Immature natural killer cell (primary cell): ENCODE results near the gene KLC3. TPM values are rescaled to one million over a fixed set of nuclear protein-coding genes. Genes with fewer than 3 reads are reported as not detected.

Experiments
- DNase-seq, 3 donors: peaks; one replicate each; pipeline ENCODE4 v3.0.0; 2022; ENCODE audit warnings: mixed read lengths in 1 of 3
- H3K27ac Mint-ChIP-seq, 6 donors: one replicate each; pipeline ENCODE4 v1.8.0; 2020; ENCODE audit warnings: mixed read lengths in 6 of 6, mild to moderate bottlenecking in 5 of 6, inconsistent platforms in 4 of 6, moderate library complexity in 3 of 6
- H3K27me3 Mint-ChIP-seq, 3 donors: one replicate each; pipeline ENCODE4 v1.8.0; 2020 to 2021; ENCODE audit warnings: low read depth in 3 of 3, mild to moderate bottlenecking in 3 of 3, mixed read lengths in 3 of 3, moderate library complexity in 3 of 3, inconsistent platforms in 1 of 3
- H3K36me3 Mint-ChIP-seq, 3 donors: one replicate each; pipeline ENCODE4 v1.8.0; 2020; ENCODE audit warnings: mixed read lengths in 3 of 3, inconsistent platforms in 2 of 3, mild to moderate bottlenecking in 2 of 3
- H3K4me1 Mint-ChIP-seq, 2 donors: one replicate each; pipeline ENCODE4 v1.8.0; 2020; ENCODE audit warnings: inconsistent platforms in 2 of 2, mild to moderate bottlenecking in 2 of 2, mixed read lengths in 2 of 2, moderate library complexity in 1 of 2
- H3K4me3 Mint-ChIP-seq, 5 donors: one replicate each; pipeline ENCODE4 v1.8.0; 2020; ENCODE audit warnings: mild to moderate bottlenecking in 5 of 5, mixed read lengths in 5 of 5, inconsistent platforms in 3 of 5, moderate library complexity in 3 of 5
- H3K9me3 Mint-ChIP-seq, 6 donors: one replicate each; pipeline ENCODE4 v1.8.0; 2020; ENCODE audit warnings: mild to moderate bottlenecking in 6 of 6, mixed read lengths in 6 of 6, inconsistent platforms in 4 of 6, moderate library complexity in 3 of 6
- polyA plus RNA-seq, 3 donors: library from polyadenylated mRNA; unstranded; fragments of 300-500 nt; fragmentation: Illumina TruSeq; gene quantifications; one replicate each; pipeline ENCODE4 v1.2.3, GENCODE V29; 2021

Gene KLC3
- polyA plus RNA-seq, 3 donors from 2014 or later = not detected

DNA sequence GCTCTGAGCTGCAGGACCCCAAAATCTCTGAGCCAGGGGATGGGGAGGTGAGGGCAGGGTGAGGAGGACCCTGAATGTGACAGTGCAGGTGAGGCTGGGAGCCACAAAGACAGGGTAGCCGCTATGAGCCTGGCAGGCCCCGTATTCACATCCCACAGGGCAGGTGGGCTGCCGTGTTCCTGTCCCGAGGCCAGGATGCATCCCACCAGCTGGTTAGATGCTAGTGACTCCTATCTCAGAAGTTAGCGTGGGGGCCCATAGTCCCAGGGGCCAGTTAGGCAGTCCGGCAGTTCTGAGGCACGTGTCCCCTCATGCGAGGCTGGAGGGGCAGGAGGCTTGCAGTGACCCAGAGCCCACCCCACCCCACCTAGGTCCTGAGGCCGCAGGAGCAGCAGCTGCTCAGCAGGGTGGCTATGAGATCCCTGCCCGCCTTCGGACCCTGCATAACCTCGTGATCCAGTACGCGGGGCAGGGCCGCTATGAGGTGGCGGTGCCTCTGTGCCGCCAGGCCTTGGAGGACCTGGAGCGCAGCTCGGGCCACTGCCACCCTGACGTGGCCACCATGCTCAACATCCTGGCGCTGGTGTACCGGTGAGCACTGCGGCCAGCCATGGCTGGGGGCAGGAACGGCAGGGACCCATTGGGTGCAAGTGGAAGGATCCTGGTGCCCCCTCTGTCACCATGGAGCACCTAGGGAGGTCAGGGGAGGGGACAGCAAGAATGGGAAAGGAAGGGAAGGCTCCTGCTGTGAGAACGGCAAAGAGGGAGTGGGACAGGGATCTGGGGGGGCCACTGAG is 7.2 kb downstream of the KLC3 start:
- H3K9me3 Mint-ChIP-seq = no peaks in the 10 kb centered on the region

DNA sequence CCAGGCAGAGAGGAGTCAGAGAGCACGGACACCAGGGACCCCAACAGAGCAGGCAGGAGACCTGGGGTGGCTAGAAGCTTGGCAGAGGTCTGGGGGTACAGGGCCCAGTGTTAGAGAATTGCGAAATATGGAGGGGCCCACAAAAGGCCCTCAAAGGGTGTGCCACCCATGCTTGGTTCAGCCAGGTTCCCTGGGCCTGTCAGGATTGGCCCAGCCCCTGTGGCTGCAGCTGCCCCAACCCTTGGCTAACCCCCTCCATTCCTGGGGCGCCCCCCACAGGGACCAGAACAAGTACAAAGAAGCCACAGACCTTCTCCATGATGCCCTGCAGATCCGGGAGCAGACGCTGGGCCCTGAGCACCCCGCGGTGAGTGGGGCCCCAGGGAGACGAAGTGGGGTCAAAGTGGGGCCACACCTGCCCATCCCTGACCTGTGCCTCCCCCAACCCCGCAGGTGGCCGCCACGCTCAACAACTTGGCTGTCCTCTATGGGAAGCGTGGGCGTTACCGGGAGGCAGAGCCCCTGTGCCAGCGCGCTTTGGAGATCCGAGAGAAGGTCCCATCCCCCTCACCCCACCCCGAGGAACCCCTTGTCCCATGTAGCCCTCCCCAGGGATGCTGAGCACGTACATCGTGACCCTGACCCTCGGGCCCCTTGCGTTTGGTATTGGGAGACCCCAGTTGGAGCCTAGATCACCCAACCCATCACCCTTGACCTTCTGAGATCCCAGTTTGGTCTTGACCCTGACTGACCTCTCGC is 8.0 kb downstream of the KLC3 start:
- H3K4me3 Mint-ChIP-seq = no peak overlapping the region
- H3K4me1 Mint-ChIP-seq = no peaks in the 10 kb centered on the region
- DNase-seq = no peak
- H3K36me3 Mint-ChIP-seq = peaks cover 0 to 7% (median 4%) of the 10 kb centered on the region in 3 donors
- H3K27me3 Mint-ChIP-seq = peaks cover 0 to 4% (median 2%) of the 10 kb centered on the region in 3 donors
- H3K9me3 Mint-ChIP-seq = no peaks in the 10 kb centered on the region
- no peak overlapping the region for H3K27ac Mint-ChIP-seq

More for the DNA sequence above, 7.2 kb downstream of the KLC3 start:
- H3K4me3 Mint-ChIP-seq = no peak overlapping the region
- H3K4me1 Mint-ChIP-seq = no peaks in the 10 kb centered on the region
- no peak overlapping the region for H3K27ac Mint-ChIP-seq
- H3K36me3 Mint-ChIP-seq = peaks cover 0 to 3% (median 0%) of the 10 kb centered on the region in 3 donors
- peaks cover 0 to 4% (median 4%) of the 10 kb centered on the region in 3 donors for H3K27me3 Mint-ChIP-seq
- no peak for DNase-seq

DNA sequence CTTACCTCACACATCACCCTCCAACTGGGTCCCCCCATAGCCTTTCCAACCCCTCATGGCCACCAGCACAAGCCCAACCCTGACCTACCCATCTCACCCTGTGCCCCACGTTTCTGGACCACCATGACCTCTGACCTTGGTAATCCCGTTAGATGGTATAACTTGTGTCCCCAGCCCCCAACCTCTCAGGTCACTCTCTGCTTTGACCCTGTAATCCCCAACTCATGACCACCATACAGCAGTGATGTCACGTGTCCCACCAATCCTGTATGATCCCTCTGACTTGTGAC is 8.5 kb downstream of the KLC3 start:
- H3K4me1 Mint-ChIP-seq = no peaks in the 10 kb centered on the region
- H3K27me3 Mint-ChIP-seq = peaks cover 0 to 4% (median 0%) of the 10 kb centered on the region in 3 donors
- H3K4me3 Mint-ChIP-seq = no peak overlapping the region
- no peak for DNase-seq
- H3K27ac Mint-ChIP-seq = no peak overlapping the region
- no peaks in the 10 kb centered on the region for H3K9me3 Mint-ChIP-seq
- peaks cover 0 to 8% (median 6%) of the 10 kb centered on the region in 3 donors for H3K36me3 Mint-ChIP-seq

DNA sequence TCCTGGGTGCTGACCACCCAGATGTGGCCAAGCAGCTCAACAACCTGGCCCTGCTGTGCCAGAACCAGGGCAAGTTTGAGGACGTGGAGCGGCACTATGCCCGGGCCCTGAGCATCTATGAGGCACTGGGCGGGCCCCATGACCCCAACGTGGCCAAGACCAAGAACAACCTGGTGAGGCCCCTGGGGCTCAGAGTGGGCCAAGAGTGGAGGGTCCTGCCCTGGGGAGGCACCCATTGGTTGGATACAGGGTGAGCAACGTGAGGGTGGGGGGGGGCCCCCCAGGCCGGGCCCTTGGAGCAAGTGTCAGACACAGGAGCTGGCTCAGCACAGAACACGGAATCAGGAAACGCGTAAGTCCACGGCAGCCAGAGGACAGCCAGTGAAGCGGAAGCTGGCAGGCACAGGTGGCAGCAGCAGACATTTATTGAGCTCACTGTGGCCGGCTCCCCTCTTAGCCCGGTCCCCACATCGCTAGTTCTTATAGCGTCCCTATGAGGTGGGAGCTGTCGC is 8.9 kb downstream of the KLC3 start:
- H3K9me3 Mint-ChIP-seq = no peaks in the 10 kb centered on the region
- peaks cover 0 to 2% of the 10 kb centered on the region in 2 donors for H3K4me1 Mint-ChIP-seq
- H3K4me3 Mint-ChIP-seq = no peak overlapping the region
- no peak for DNase-seq
- peaks cover 0 to 8% (median 6%) of the 10 kb centered on the region in 3 donors for H3K36me3 Mint-ChIP-seq
- H3K27ac Mint-ChIP-seq = no peak overlapping the region
- H3K27me3 Mint-ChIP-seq = peaks cover 0 to 4% (median 0%) of the 10 kb centered on the region in 3 donors

DNA sequence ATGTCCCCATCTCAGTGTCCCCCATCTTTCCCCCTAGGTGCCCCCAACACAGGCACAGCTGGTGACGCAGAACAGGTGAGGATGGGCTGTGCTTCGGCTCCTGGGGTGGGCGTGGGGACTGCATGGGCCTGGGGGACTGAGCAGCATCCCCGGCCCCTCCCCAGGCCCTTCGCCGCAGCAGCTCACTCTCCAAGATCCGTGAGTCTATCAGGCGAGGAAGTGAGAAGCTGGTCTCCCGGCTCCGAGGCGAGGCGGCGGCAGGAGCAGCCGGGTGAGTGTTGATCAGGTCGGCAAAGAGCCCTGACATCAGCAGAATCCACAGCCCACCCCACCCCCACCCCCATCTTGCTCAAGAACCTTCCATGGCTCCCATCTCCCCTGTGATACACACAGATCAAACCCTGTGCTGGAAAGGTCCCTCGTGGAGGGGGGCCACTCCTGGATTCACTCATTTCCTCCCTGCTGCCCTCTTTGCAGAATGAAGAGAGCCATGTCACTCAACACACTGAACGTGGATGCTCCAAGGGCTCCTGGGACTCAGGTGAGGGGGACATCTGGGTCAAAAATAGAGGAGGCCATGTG is 10.0 kb downstream of the KLC3 start:
- H3K27ac Mint-ChIP-seq = no peak overlapping the region

DNA sequence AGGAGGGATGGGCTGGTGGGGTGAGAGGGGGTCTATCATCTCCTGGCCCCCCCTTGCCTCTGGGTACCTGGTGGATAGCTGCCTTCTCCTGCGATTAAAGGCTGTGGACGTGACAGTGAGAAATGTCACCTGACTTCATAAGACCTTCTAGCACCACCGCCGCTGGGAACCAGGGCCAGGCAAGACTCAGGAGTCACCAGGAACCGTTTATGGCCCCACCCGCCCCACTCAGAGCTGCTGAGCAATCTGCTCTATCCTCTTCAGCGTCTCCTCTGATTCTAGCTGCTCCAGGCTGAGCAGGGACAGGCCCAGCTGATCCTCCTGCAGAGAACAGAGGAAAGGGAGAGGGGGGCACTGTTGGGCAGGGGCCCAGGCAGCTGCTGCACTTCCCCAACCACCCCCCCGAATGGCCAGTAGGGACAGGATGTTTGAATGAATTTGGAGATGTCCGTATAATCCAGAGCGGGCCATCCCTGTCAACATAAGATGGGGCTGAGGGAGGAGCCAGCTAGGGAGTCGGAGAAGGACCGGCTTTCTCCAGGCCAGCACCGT is 10.9 kb downstream of the KLC3 start:
- Mint-ChIP-seq H3K9me3 (no peaks in the 10 kb centered on the region), H3K4me3 (no peak overlapping the region), H3K4me1 (peaks cover 0 to 2% of the 10 kb centered on the region in 2 donors), H3K27ac (no peak overlapping the region), H3K27me3 (no peaks in the 10 kb centered on the region), H3K36me3 (peaks cover 0 to 10% (median 8%) of the 10 kb centered on the region in 3 donors)
- no peak for DNase-seq

More for the DNA sequence above, 10.0 kb downstream of the KLC3 start:
- no peak overlapping the region for H3K4me3 Mint-ChIP-seq
- no peak for DNase-seq
- H3K9me3 Mint-ChIP-seq = no peaks in the 10 kb centered on the region
- peaks cover 0 to 2% of the 10 kb centered on the region in 2 donors for H3K4me1 Mint-ChIP-seq
- H3K36me3 Mint-ChIP-seq = peaks cover 0 to 10% (median 8%) of the 10 kb centered on the region in 3 donors
- peaks cover 0 to 1% (median 0%) of the 10 kb centered on the region in 3 donors for H3K27me3 Mint-ChIP-seq

DNA sequence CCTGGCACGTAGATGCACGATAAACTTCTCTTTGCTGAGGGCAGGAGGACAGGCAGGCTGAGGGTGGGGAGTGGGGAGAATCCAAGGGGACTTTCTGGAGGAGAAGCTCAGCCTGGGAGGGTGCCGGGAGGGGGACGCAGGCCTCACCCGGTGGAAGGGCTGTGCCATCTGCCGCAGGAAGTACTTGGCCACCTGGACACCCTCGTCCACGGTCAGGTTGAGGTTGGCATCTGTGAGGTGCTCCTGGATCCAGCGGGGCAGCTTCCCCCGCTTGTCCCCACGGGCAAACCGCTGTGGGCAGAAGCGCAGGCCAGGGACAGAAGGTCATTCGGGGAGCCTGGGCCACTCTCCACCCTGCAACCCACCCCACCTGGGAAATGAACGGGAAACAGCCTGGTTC is 11.5 kb downstream of the KLC3 start:
- no peak overlapping the region for H3K4me3 Mint-ChIP-seq
- no peaks in the 10 kb centered on the region for H3K27me3 Mint-ChIP-seq
- DNase-seq = no peak
- H3K9me3 Mint-ChIP-seq = no peaks in the 10 kb centered on the region
- no peak overlapping the region for H3K27ac Mint-ChIP-seq
- H3K4me1 Mint-ChIP-seq = peaks cover 0 to 2% of the 10 kb centered on the region in 2 donors
- peaks cover 0 to 10% (median 8%) of the 10 kb centered on the region in 3 donors for H3K36me3 Mint-ChIP-seq

DNA sequence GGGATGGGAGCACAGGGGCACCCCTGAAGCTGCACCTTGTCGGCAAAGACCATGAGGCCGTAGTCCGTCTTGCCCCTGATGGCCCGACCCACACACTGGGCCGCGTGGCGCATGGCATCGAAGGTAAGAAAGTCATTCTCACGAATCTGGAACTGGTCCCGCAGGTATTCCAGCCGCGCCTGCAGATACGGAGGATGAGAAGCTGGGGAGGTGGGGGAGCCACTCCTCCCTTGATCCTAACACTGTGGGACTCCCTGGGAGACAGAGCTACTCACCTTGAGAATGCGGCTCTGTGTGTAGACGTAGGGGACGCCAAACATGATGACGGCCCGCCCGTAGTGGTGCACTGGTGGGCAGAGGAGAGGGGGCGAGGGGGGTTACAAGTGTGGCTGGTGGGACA is 11.9 kb downstream of the KLC3 start:
- H3K27me3 Mint-ChIP-seq = no peaks in the 10 kb centered on the region
- DNase-seq = no peak
- H3K4me1 Mint-ChIP-seq = peaks cover 0 to 2% of the 10 kb centered on the region in 2 donors
- H3K36me3 Mint-ChIP-seq = peaks cover 0 to 10% (median 8%) of the 10 kb centered on the region in 3 donors
- no peaks in the 10 kb centered on the region for H3K9me3 Mint-ChIP-seq
- no peak overlapping the region for H3K4me3 Mint-ChIP-seq
- H3K27ac Mint-ChIP-seq = no peak overlapping the region

DNA sequence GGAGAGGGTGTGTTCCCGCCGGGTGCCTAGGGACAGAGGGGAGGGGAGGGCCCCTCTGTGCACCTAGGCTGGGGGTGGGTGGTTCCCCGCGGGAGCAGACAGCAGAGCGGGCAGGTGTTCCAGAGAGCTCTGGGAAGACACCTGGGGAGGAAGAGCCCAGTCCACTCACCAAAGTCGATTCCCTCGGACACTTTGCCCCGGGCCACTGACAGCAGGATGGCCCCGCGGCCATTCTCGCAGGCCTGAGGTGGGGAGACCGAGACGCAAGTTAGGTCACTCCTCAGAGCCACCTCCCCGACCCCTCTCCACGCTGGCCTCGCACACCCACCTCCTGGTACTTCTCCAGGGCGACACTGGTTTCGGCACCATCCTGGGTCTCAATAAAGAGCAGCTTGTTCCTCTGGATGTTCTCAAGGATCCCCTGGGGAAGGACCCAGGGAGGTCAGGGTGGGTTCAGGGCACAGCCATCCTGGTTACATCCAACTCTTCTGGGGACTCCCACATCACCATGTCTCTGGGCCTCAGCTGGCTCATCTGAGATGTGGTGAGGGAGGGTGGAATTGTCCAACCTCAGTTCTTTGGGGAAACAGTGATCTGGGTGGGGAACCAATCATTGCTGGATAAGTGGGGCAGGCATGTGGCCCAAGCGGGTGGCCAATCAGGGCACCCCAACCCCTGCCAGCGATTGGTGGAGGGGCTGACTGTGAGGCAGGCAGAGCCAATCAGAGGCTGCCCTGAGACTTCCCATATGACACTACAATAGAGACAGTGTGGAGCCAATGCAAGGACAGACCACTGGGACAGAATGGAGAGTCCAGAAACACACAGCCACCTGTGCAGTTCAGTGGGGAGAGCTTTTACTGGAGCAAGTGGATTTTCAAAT is 12.6 kb downstream of the KLC3 start:
- Mint-ChIP-seq H3K27ac (peak overlapping the region in 1 of 6 donors; percentile 46), H3K27me3 (no peaks in the 10 kb centered on the region), H3K4me1 (peaks cover 0 to 2% of the 10 kb centered on the region in 2 donors), H3K36me3 (peaks cover 0 to 14% (median 13%) of the 10 kb centered on the region in 3 donors), H3K9me3 (no peaks in the 10 kb centered on the region), H3K4me3 (no peak overlapping the region)
- no peak for DNase-seq

DNA sequence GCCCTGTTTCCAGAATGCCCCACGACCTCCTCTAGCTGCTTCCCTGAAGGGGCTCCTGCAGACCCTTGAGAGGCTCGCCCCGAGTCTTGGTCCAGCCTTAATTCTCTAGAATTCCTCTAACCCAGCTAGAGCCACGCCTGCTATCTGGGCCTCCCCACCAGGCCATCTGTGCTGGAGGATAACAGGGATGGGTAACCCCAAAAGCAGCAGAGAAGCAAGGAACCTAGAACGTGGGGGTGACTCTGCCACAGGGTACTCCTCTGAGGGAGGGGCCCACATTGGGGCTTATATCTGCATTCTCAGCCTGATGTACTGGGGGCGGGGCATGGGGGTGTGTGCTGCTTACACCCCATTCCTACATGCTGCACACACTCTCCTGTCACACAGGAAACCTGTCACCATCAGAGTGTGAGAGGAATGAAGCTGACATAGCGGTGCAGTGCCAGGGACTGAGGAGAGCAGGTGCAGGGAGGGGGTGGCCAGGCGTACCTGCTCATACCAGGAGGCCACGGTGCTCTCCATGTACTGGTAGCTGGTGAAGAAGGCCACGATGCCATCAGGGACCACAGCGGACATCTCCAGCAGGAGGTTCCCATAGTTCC is 13.8 kb downstream of the KLC3 start:
- Mint-ChIP-seq H3K27ac (no peak overlapping the region), H3K36me3 (peaks cover 6 to 22% (median 20%) of the 10 kb centered on the region in 3 donors), H3K4me1 (peaks cover 0 to 2% of the 10 kb centered on the region in 2 donors), H3K9me3 (no peaks in the 10 kb centered on the region), H3K27me3 (no peaks in the 10 kb centered on the region), H3K4me3 (no peak overlapping the region)
- DNase-seq = no peak

DNA sequence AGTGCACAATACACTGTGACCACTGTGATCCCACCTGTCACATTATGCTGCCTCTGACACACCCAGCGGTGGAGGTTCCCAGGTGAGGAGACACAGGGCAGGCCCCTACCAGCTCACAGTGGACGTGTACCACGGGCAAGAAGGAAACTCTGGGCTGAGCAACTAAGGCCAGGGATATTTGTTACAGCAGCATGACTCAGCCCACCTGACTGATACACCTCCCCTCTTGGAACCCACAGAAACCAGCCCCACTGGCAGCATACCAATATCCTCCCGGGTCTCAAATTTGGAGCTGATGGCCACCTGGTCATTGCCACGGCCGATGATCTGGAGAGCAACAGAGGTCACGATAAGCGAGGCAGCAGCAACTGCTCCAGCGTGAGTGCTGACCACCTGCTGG is 14.9 kb downstream of the KLC3 start:
- peaks cover 6 to 24% (median 22%) of the 10 kb centered on the region in 3 donors for H3K36me3 Mint-ChIP-seq
- H3K4me1 Mint-ChIP-seq = peaks cover 0 to 2% of the 10 kb centered on the region in 2 donors
- no peaks in the 10 kb centered on the region for H3K9me3 Mint-ChIP-seq
- DNase-seq = no peak
- H3K4me3 Mint-ChIP-seq = no peak overlapping the region
- H3K27me3 Mint-ChIP-seq = no peaks in the 10 kb centered on the region
- no peak overlapping the region for H3K27ac Mint-ChIP-seq

DNA sequence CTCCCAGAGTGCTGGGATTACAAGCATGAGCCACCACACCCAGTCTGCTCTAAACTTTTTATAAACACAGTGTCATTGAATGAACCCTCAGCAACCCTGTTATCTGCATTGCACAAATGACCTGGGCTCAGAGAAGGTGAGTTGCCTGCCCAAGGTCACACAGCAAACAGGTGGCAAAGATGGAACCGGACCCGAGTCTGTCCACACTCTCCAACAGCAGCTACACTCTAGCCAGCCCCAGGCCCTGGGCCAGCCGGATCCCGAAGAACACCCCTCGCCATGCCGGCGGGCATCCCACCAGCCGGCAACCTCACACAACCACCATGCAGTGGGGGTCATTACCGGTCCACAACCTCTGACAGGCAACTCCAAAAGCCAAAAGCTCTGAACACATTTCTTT is 15.4 kb downstream of the KLC3 start:
- Mint-ChIP-seq H3K36me3 (peaks cover 6 to 24% (median 19%) of the 10 kb centered on the region in 3 donors), H3K4me3 (no peak overlapping the region), H3K4me1 (peaks cover 0 to 2% of the 10 kb centered on the region in 2 donors), H3K27me3 (no peaks in the 10 kb centered on the region), H3K27ac (no peak overlapping the region), H3K9me3 (no peaks in the 10 kb centered on the region)
- no peak for DNase-seq
